GM12801 (cell line): ENCODE data around the gene RIN3.

Experiments
- CTCF ChIP-seq: IDR thresholded peaks from one replicate; pipeline ENCODE4 v1.5.1; 2011; ENCODE audit warnings: control low read depth; ENCODE audit not compliant: insufficient read length; ENCODE audit errors: extremely low read depth

The RIN3 gene

GRCh38 chr14:92728759-92729364 is 215.3 kb downstream of the RIN3 start:
- TF ChIP-seq CTCF: no peak

GRCh38 chr14:92729634-92730358 is 216.2 kb downstream of the RIN3 start:
- no peak for TF ChIP-seq CTCF

GRCh38 chr14:92731622-92732115 is 218.1 kb downstream of the RIN3 start:
- no peak for TF ChIP-seq CTCF

- no peak for TF ChIP-seq CTCF
Measured at GRCh38 chr14:92733007-92733406, 219.4 kb downstream of the RIN3 start.

- TF ChIP-seq CTCF: no peak
Measured at GRCh38 chr14:92734618-92735017, 221.0 kb downstream of the RIN3 start.

- TF ChIP-seq CTCF: no peak
Measured at GRCh38 chr14:92735344-92735743, 221.8 kb downstream of the RIN3 start.

- no peak for TF ChIP-seq CTCF
Measured at GRCh38 chr14:92737206-92737605, 223.6 kb downstream of the RIN3 start.
